Common myeloid progenitor, CD34-positive (primary cell): ENCODE data around the gene PIK3IP1.

Source experiments
- CTCF ChIA-PET: fragments of 350-600 bp; sonication (Branson Sonifier 250); formaldehyde crosslinking; loops from one replicate; lab custom pipeline; 2021; ENCODE audit warnings: antibody characterized with exemption; lab: Charles Lee
- POLR2A ChIA-PET: fragments of 350-600 bp; sonication (Branson Sonifier 250); formaldehyde crosslinking; loops from one replicate; lab custom pipeline; 2021; ENCODE audit warnings: antibody characterized with exemption; lab: Charles Lee
- DNase-seq, 3 donors: peaks; one replicate each; pipeline versions ENCODE4 v3.0.0 to v3.0.0-alpha.2; 2013
- H3K27ac ChIP-seq, 2 experiments: 1 replicate in 1 of 2; 2 replicates in 1 of 2; pipeline ENCODE4 v1.7.0; 2013; ENCODE audit warnings: inconsistent platforms in 2 of 2, low read length in 2 of 2, mild to moderate bottlenecking in 2 of 2, low read depth in 1 of 2, moderate library complexity in 1 of 2; ENCODE audit not compliant: severe bottlenecking in 2 of 2, insufficient read depth in 1 of 2, poor library complexity in 1 of 2
- H3K27me3 ChIP-seq, 5 experiments: replicated peaks in 2 of 5; 1 replicate in 3 of 5; 2 replicates in 2 of 5; pipeline versions ENCODE4 v1.6.1 to v1.7.0; 2013; ENCODE audit warnings: low read length in 4 of 5, mild to moderate bottlenecking in 2 of 5, moderate library complexity in 2 of 5, inconsistent platforms in 1 of 5; ENCODE audit not compliant: insufficient read depth in 5 of 5, control insufficient read depth in 4 of 5
- H3K36me3 ChIP-seq, 4 experiments: 1 replicate in 2 of 4; 2 replicates in 2 of 4; pipeline versions ENCODE4 v1.6.1 to v1.7.0; 2013; ENCODE audit warnings: low read length in 3 of 4, control low read depth in 1 of 4, mild to moderate bottlenecking in 1 of 4; ENCODE audit not compliant: control insufficient read depth in 4 of 4, insufficient read depth in 4 of 4
- H3K4me1 ChIP-seq, 4 experiments: 1 replicate in 3 of 4; 2 replicates in 1 of 4; pipeline versions ENCODE4 v1.6.1 to v1.7.1; 2013; ENCODE audit warnings: low read length in 3 of 4, mild to moderate bottlenecking in 3 of 4, control low read depth in 1 of 4, inconsistent platforms in 1 of 4, moderate library complexity in 1 of 4; ENCODE audit not compliant: control insufficient read depth in 4 of 4, insufficient read depth in 4 of 4; ENCODE audit errors: control extremely low read depth in 1 of 4
- H3K4me3 ChIP-seq, 7 experiments: 1 replicate in 4 of 7; 2 replicates in 3 of 7; pipeline versions ENCODE4 v1.5.1 to v1.7.0; 2013; ENCODE audit warnings: mild to moderate bottlenecking in 7 of 7, low read length in 6 of 7, moderate library complexity in 6 of 7, inconsistent platforms in 2 of 7, low read depth in 2 of 7, control low read depth in 1 of 7; ENCODE audit not compliant: insufficient read depth in 4 of 7, control insufficient read depth in 1 of 7; ENCODE audit errors: extremely low read depth in 1 of 7
- H3K9me3 ChIP-seq, 5 experiments: 1 replicate in 4 of 5; 2 replicates in 1 of 5; pipeline versions ENCODE4 v1.6.1 to v1.7.1; 2013; ENCODE audit warnings: low read length in 4 of 5, mild to moderate bottlenecking in 2 of 5, inconsistent platforms in 1 of 5, low read depth in 1 of 5, moderate library complexity in 1 of 5; ENCODE audit not compliant: control insufficient read depth in 4 of 5, insufficient read depth in 2 of 5; ENCODE audit errors: control extremely low read depth in 1 of 5
- WGBS: methylation state at CpG from one replicate; pipeline ENCODE4 v1.1.5; 2013; ENCODE audit not compliant: insufficient coverage; 5-methylcytosine and 5-hydroxymethylcytosine counted together

The PIK3IP1 gene

GRCh38 chr22:31278626-31279326 is 13.5 kb downstream of the PIK3IP1 start:
- no peak overlapping the region for H3K27ac ChIP-seq
- 100% methylated on average over 4 of the region's 6 CpGs for WGBS
- H3K4me1 ChIP-seq: peaks cover 0 to 5% (median 0%) of the 10 kb centered on the region in 4 experiments
- ChIA-PET CTCF (interaction anchor here (0.8 to 1.7 kb wide), 3 partner anchors 10 to 68 kb away, joined by 3 to 5 read pairs (median 4); no protein-coding TSS in a partner anchor), POLR2A (no interaction called here)
- no peaks in the 10 kb centered on the region for H3K9me3 ChIP-seq
- no peaks in the 10 kb centered on the region for H3K27me3 ChIP-seq
- DNase-seq: no peak
- H3K36me3 ChIP-seq: peaks cover 4 to 94% (median 70%) of the 10 kb centered on the region in 4 experiments
- no peak overlapping the region for H3K4me3 ChIP-seq

- H3K27me3 ChIP-seq: no peaks in the 10 kb centered on the region
- peaks cover 6 to 94% (median 70%) of the 10 kb centered on the region in 4 experiments for H3K36me3 ChIP-seq
- DNase-seq: no peak
- no peak overlapping the region for H3K4me3 ChIP-seq
- WGBS: 95% methylated on average over 4 of the region's 9 CpGs
- ChIA-PET POLR2A (interaction anchor here (0.6 kb wide), 1 partner anchor 65 kb away, joined by 5 read pairs; no protein-coding TSS in a partner anchor), CTCF (interaction anchor here (0.9 kb wide), 1 partner anchor 15 kb away, joined by 3 read pairs; no protein-coding TSS in a partner anchor)
- H3K4me1 ChIP-seq: peaks cover 0 to 5% (median 0%) of the 10 kb centered on the region in 4 experiments
- no peaks in the 10 kb centered on the region for H3K9me3 ChIP-seq
- H3K27ac ChIP-seq: peak overlapping the region in 1 of 2 experiments; percentile 38
Observed at GRCh38 chr22:31278151-31278621, 14.1 kb downstream of the PIK3IP1 start.

GRCh38 chr22:31277741-31278140 is 14.5 kb downstream of the PIK3IP1 start:
- no peak for DNase-seq
- H3K27me3 ChIP-seq: no peaks in the 10 kb centered on the region
- ChIA-PET CTCF (interaction anchor here (0.9 to 1.2 kb wide), 2 partner anchors 10 to 14 kb away, joined by 3 read pairs; no protein-coding TSS in a partner anchor), POLR2A (interaction anchor here (0.6 kb wide), 1 partner anchor 64 kb away, joined by 5 read pairs; no protein-coding TSS in a partner anchor)
- H3K4me1 ChIP-seq: peaks cover 0 to 3% (median under 1%) of the 10 kb centered on the region in 4 experiments
- H3K9me3 ChIP-seq: no peaks in the 10 kb centered on the region
- H3K4me3 ChIP-seq: no peak overlapping the region
- H3K36me3 ChIP-seq: peaks cover 11 to 94% (median 69%) of the 10 kb centered on the region in 4 experiments
- peak overlapping the region in 1 of 2 experiments; percentile 38 for H3K27ac ChIP-seq
- 89% methylated on average over 3 of the region's 5 CpGs for WGBS

GRCh38 chr22:31276426-31277167 is 15.7 kb downstream of the PIK3IP1 start:
- ChIA-PET POLR2A (no interaction called here), CTCF (interaction anchor here (1.2 kb wide), 2 partner anchors 9 to 16 kb away, joined by 3 read pairs; no protein-coding TSS in a partner anchor)
- peaks cover 0 to 5% (median 5%) of the 10 kb centered on the region in 4 experiments for H3K4me1 ChIP-seq
- H3K27ac ChIP-seq: no peak overlapping the region
- no peak for DNase-seq
- no peak overlapping the region for H3K4me3 ChIP-seq
- no peaks in the 10 kb centered on the region for H3K27me3 ChIP-seq
- H3K9me3 ChIP-seq: no peaks in the 10 kb centered on the region
- 96% methylated on average over 45 of the region's 69 CpGs for WGBS
- peaks cover 13 to 91% (median 67%) of the 10 kb centered on the region in 4 experiments for H3K36me3 ChIP-seq

- Histone ChIP-seq H3K4me1 (peaks cover 0 to 5% (median 5%) of the 10 kb centered on the region in 4 experiments), H3K27ac (no peak overlapping the region), H3K4me3 (no peak overlapping the region), H3K36me3 (peaks cover 20 to 92% (median 66%) of the 10 kb centered on the region in 4 experiments), H3K9me3 (no peaks in the 10 kb centered on the region), H3K27me3 (no peaks in the 10 kb centered on the region)
- ChIA-PET CTCF (interaction anchor here (1.0 to 11.5 kb wide), 4 partner anchors 25 to 64 kb away, joined by 3 to 185 read pairs (median 52); partner anchors contain the start of gene LIMK2), POLR2A (no interaction called here)
- WGBS: 100% methylated on average over 2 of the region's 5 CpGs
- DNase-seq: no peak
Observed at GRCh38 chr22:31275576-31275975, 16.7 kb downstream of the PIK3IP1 start.

GRCh38 chr22:31275018-31275417 is 17.3 kb downstream of the PIK3IP1 start:
- peaks cover 0 to 5% (median 5%) of the 10 kb centered on the region in 4 experiments for H3K4me1 ChIP-seq
- no peak for DNase-seq
- no peak overlapping the region for H3K27ac ChIP-seq
- ChIA-PET CTCF (interaction anchor here (0.9 to 11.5 kb wide), 5 partner anchors 9 to 63 kb away, joined by 3 to 185 read pairs (median 25); partner anchors contain the start of gene LIMK2), POLR2A (no interaction called here)
- no peak overlapping the region for H3K4me3 ChIP-seq
- H3K27me3 ChIP-seq: no peaks in the 10 kb centered on the region
- WGBS: 98% methylated on average over 4 of the region's 6 CpGs
- H3K9me3 ChIP-seq: no peaks in the 10 kb centered on the region
- H3K36me3 ChIP-seq: peaks cover 23 to 92% (median 65%) of the 10 kb centered on the region in 4 experiments
